KOPT-K1 (cell line): Measurements from ENCODE around the gene SLC6A6.

Source experiments
- H3K27ac ChIP-seq: fragments of 200-600 bp; sonication (generic); 2 replicates; pipeline ENCODE4 v1.5.1; 2016; ENCODE audit warnings: antibody characterized with exemption, mild to moderate bottlenecking, low read depth, low read length; ENCODE audit not compliant: poor library complexity, severe bottlenecking
- H3K36me3 ChIP-seq: fragments of 200-600 bp; sonication (generic); 2 replicates; pipeline ENCODE4 v1.5.1; 2017; ENCODE audit warnings: antibody characterized with exemption, mild to moderate bottlenecking, low read length, moderate library complexity; ENCODE audit not compliant: insufficient read depth
- H3K9me3 ChIP-seq: fragments of 200-600 bp; sonication (generic); 2 replicates; pipeline ENCODE4 v1.5.1; 2017; ENCODE audit warnings: antibody characterized with exemption, low read length, mild to moderate bottlenecking; ENCODE audit not compliant: insufficient read depth, poor library complexity, severe bottlenecking

SLC6A6 gene

DNA sequence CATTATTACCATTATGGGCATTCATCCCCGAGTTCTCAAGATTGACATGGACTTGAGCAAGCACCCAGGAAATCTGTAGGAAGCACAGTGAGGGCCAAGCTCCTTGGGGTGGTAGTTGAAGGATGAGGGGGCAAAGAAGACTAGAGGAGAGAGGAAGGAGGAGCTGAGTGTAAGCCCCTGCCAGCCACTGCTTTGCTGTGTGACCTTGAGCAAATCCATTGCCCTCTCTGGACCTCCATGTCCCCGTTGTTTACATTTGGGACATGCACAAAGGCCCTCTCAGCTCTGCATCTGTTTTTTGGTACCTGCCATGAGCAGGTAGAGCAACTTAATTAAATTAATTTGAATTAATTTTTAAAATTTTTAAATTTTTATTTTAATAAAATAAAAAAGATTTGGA lies 33.5 kb upstream of the SLC6A6 start:
- Histone ChIP-seq H3K36me3 (no peaks in the 10 kb centered on the region), H3K9me3 (no peaks in the 10 kb centered on the region), H3K27ac (no peak overlapping the region)

- H3K9me3 ChIP-seq: no peaks in the 10 kb centered on the region
- no peaks in the 10 kb centered on the region for H3K36me3 ChIP-seq
- no peak overlapping the region for H3K27ac ChIP-seq
Observed at GRCh38 chr3:14369675-14370669, 32.4 kb upstream of the SLC6A6 start.

GRCh38 chr3:14370720-14371572 lies 31.5 kb upstream of the SLC6A6 start:
- Histone ChIP-seq H3K9me3 (no peaks in the 10 kb centered on the region), H3K36me3 (no peaks in the 10 kb centered on the region), H3K27ac (no peak overlapping the region)

GRCh38 chr3:14371573-14372474 lies 30.6 kb upstream of the SLC6A6 start:
- Histone ChIP-seq H3K9me3 (no peaks in the 10 kb centered on the region), H3K27ac (no peak overlapping the region), H3K36me3 (no peaks in the 10 kb centered on the region)

- Histone ChIP-seq H3K36me3 (no peaks in the 10 kb centered on the region), H3K27ac (no peak overlapping the region), H3K9me3 (no peaks in the 10 kb centered on the region)
Observed at GRCh38 chr3:14372587-14372986, 29.8 kb upstream of the SLC6A6 start.

- no peaks in the 10 kb centered on the region for H3K9me3 ChIP-seq
- H3K36me3 ChIP-seq: no peaks in the 10 kb centered on the region
- no peak overlapping the region for H3K27ac ChIP-seq
Observed at GRCh38 chr3:14373753-14374376, 28.5 kb upstream of the SLC6A6 start.

DNA sequence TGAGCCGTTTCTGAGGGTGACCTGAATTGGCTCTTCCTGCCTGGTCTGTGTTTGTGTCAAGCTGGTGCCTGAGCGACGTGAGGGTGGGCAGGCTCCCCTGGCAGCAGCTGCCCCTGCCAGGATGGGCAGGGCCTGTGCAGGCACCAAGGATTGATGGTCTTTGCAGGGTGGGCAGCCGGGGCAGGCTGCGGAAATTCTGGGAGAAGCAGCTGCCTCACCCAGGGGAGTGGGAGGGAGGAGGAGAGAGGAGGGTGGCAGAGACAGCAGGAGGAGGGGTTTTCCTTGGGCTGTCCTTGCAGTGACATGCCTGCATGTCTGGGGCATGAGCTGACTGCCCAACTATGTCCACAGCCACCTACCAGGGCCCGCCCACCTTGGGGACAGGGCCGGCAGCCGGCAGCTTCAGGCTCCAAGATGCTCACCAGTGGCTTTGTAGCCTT lies 27.9 kb upstream of the SLC6A6 start:
- Histone ChIP-seq H3K36me3 (no peaks in the 10 kb centered on the region), H3K9me3 (no peaks in the 10 kb centered on the region), H3K27ac (no peak overlapping the region)

- H3K27ac ChIP-seq: no peak overlapping the region
- H3K9me3 ChIP-seq: no peaks in the 10 kb centered on the region
- H3K36me3 ChIP-seq: no peaks in the 10 kb centered on the region
Observed at GRCh38 chr3:14375192-14375591, 27.2 kb upstream of the SLC6A6 start.

GRCh38 chr3:14376348-14377043 lies 25.9 kb upstream of the SLC6A6 start:
- no peaks in the 10 kb centered on the region for H3K36me3 ChIP-seq
- H3K27ac ChIP-seq: no peak overlapping the region
- H3K9me3 ChIP-seq: no peaks in the 10 kb centered on the region

DNA sequence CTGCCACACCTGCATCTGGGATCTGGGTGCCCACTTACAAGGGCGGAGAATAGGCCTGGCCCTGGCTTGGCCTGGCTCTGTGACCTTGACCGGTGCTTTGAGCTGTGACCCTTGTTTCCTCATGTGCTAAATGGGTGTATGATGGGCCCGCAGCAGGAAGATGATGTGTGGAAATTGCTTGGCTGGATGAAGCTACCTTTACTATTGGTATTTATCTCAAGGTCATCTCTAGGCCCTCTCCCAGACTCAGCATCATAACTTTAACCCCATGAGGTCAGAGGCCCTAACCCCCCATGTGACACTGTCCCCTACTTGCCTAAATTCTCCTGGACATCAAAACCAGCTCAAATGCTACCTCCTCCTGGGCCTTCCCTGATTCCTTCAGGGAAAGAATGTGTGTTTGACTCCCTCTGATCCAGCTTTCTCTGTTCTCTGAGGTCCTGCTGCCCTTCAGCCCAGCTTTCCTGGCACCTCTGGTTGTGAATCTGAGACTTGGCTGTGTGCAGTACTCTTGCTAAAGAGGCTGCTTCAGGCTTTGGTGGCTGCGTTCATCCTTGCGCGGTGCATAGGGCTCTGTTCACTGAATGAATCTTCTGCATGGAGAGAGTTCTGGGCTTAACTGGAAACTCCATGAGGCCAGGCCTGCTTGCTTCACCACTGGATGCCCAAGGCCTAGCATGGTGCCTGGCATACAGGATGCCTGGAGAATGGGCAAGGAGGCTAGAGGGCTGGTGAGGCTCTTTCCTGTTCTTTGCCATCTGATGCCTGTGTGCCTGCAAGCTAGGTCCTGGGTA lies 25.2 kb upstream of the SLC6A6 start:
- no peak overlapping the region for H3K27ac ChIP-seq
- H3K9me3 ChIP-seq: no peaks in the 10 kb centered on the region
- H3K36me3 ChIP-seq: no peaks in the 10 kb centered on the region

GRCh38 chr3:14377838-14378169 lies 24.6 kb upstream of the SLC6A6 start:
- H3K36me3 ChIP-seq: no peaks in the 10 kb centered on the region
- H3K9me3 ChIP-seq: no peaks in the 10 kb centered on the region
- no peak overlapping the region for H3K27ac ChIP-seq

DNA sequence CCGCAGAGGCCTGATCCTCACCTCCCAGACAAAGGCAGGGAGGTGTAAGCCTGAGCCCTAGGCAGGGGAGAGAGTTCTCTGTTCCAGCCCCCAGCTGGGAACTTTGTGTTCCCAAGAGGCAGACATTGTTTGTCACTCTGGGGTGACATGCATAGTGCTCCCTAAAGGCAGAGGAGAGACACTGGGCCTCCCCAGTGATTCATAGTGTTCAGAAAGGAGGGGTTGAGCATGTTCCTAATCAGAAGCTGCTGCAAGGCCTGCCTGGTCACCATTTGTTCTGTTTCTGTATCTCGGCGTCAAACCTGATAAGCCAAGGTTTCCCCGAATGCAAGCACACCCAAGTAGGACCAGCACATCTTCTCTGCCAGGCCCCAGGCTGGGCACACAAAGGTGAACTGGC lies 24.0 kb upstream of the SLC6A6 start:
- no peak overlapping the region for H3K27ac ChIP-seq
- H3K36me3 ChIP-seq: no peaks in the 10 kb centered on the region
- no peaks in the 10 kb centered on the region for H3K9me3 ChIP-seq

GRCh38 chr3:14379843-14380242 lies 22.6 kb upstream of the SLC6A6 start:
- Histone ChIP-seq H3K27ac (no peak overlapping the region), H3K36me3 (no peaks in the 10 kb centered on the region), H3K9me3 (no peaks in the 10 kb centered on the region)
